Fibroblast of pulmonary artery (primary cell): ENCODE results near the gene COL15A1.
A peak's percentile ranks its signal among the peaks of the same experiment; 100 is the strongest.

Source experiments
- DNase-seq: peaks from one replicate; pipeline ENCODE4 v3.0.0-alpha.2; 2010; ENCODE audit warnings: low read depth
- H3K4me3 ChIP-seq: replicated peaks from 2 replicates; pipeline ENCODE4 v1.5.1; 2011; ENCODE audit warnings: low read depth, mild to moderate bottlenecking, control low read depth, low read length, moderate library complexity
- TF ChIP-seq, protein P1 (sequence below): IDR thresholded peaks from 2 replicates; pipeline ENCODE4 v1.5.1; 2011; ENCODE audit warnings: mild to moderate bottlenecking, control low read depth, low read length, inconsistent platforms; ENCODE audit errors: missing control alignments

Gene COL15A1

GRCh38 chr9:98978231-98978681 is 34.5 kb downstream of the COL15A1 start:
- peak; percentile 8 for DNase-seq
- TF ChIP-seq, protein P1, sequence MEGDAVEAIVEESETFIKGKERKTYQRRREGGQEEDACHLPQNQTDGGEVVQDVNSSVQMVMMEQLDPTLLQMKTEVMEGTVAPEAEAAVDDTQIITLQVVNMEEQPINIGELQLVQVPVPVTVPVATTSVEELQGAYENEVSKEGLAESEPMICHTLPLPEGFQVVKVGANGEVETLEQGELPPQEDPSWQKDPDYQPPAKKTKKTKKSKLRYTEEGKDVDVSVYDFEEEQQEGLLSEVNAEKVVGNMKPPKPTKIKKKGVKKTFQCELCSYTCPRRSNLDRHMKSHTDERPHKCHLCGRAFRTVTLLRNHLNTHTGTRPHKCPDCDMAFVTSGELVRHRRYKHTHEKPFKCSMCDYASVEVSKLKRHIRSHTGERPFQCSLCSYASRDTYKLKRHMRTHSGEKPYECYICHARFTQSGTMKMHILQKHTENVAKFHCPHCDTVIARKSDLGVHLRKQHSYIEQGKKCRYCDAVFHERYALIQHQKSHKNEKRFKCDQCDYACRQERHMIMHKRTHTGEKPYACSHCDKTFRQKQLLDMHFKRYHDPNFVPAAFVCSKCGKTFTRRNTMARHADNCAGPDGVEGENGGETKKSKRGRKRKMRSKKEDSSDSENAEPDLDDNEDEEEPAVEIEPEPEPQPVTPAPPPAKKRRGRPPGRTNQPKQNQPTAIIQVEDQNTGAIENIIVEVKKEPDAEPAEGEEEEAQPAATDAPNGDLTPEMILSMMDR: no peak
- H3K4me3 ChIP-seq: no peak overlapping the region

- TF ChIP-seq, protein P1: no peak
- H3K4me3 ChIP-seq: no peak overlapping the region
- no peak for DNase-seq
Observed at GRCh38 chr9:98980291-98980690, 36.6 kb downstream of the COL15A1 start.

DNA sequence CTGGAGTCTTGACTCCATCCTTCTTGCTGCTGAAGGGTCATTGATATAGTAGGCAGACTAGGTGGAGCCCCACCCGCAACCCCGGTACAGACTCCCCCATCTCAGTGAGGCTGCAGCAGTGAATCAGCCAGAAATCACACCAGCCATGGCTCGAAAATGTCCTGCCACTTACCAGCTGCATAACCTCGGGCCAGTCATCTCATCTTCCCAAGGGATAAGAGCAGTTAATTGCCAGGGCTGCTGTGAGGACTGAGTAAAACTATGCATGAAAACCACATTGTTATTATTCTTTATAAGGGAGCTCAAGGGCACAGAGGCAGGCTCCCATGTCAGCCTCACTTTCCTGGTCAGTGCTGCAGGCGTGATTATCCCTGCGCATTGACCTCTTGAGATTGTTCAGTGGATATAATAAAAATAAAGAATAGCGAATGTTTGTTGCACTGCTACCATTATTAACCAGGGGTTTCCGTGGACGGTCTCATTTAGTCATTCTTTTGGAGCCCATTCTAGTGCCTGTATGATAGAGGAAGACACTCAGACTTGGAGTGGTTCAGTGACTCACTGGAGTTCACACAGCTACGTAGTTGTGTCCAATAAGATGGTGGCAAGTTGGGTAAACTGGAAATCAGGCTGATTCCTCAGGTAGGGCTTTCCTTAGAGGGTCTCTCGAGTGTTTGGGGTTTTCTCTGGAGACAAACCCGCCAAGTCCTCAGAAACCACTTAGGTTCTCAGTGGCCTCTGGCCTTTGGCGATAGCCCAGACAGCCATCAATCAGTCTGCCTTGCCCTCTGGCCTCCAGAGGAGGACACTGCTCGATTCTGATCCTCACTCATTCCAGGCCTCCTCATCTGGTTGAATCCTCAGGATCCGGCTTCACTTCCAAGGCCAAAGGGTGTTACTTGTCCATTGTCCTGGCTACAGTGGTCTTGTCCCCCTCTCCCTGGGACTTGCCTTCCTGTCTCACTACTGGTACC is 39.9 kb downstream of the COL15A1 start:
- TF ChIP-seq, protein P1: no peak
- DNase-seq: peak; percentile 32
- no peak overlapping the region for H3K4me3 ChIP-seq

GRCh38 chr9:98985596-98985995 is 41.9 kb downstream of the COL15A1 start:
- no peak for DNase-seq
- TF ChIP-seq, protein P1: no peak
- no peak overlapping the region for H3K4me3 ChIP-seq

DNA sequence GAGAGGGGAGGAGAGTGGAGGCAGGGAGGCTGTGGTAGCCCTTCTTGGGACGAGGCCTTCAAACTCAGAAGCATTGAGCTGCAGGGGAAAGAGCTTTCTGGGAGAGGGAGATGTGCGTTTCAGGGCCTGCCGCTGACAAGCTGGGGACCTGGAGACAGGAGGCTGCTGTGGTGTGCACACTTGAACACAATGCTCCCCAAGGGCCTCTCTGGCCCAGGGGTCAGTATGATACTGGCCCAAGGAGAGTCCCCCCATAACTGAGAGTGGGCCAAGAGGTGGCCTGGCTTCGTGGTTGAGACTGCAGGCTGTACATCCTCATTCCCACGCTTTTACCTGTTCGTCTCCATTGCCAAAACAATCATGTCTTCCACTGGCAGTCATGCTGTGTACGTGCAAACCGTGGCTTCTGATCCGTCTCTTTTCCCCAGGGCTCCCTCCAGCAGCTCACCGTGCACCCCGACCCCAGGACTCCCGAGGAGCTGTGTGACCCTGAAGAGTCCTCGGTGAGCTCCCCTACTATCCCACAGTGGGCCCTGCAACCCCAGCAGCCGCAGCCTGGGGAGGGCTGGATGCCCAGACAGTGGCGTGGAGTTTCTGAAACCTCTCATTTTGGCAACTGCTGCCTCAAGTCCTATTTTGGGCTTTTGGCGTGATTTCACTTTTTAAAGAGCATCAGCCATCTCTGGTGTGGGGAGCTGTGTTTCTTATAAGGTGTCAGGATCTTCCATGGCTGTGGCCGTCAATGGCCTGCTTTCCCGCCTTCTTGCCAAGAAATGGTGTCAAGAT is 43.4 kb downstream of the COL15A1 start:
- DNase-seq: no peak
- H3K4me3 ChIP-seq: no peak overlapping the region
- TF ChIP-seq, protein P1: no peak

GRCh38 chr9:98989036-98990000 is 45.6 kb downstream of the COL15A1 start:
- H3K4me3 ChIP-seq: no peak overlapping the region
- peak; percentile 93 for DNase-seq
- TF ChIP-seq, protein P1: peak; percentile 16
